Measurements from ENCODE around the gene DRD2. TPM values are rescaled to one million over a fixed set of nuclear protein-coding genes. Genes with fewer than 3 reads are reported as not detected.

The DRD2 gene
- total RNA-seq, 1 experiment from 2014 or later, result 0.44 TPM

DNA sequence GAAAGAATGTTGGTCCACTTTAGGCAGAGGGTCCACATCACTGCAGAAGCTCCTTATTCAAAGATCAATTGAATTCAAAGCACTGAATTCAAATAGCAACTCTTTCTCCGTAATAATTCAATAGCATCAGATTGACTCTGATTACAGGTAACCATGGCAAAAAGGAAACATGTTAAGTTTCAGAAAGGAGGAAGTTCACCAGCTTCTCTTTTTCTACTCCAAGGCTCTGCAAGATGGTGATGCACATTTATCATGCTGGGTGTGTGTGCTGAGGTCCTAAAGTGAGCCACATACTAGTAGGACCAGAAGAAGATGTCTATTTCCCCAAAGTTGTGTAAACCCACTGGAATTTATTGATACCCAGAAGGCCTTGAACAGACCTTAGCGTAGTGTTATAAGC lies 18.0 kb upstream of the DRD2 start:
- H3T11ph ChIP-seq (ENCODE audit: low read length), result no peak overlapping the region
- no peaks in the 10 kb centered on the region for H4K20me1 ChIP-seq (ENCODE audit: control insufficient read depth, insufficient read depth, insufficient read length)
- H2AK5ac ChIP-seq (ENCODE audit: insufficient read length, low read length), result no peak overlapping the region
- no peak overlapping the region for H2BK5ac ChIP-seq (ENCODE audit: insufficient read length, low read length)
- H4K5ac ChIP-seq (ENCODE audit: insufficient read length, low read depth, low read length), result no peak overlapping the region
- H3K79me1 ChIP-seq (ENCODE audit: insufficient read depth, low read depth, low read length, poor library complexity, severe bottlenecking), result no peaks in the 10 kb centered on the region
- H3K27ac ChIP-seq (ENCODE audit: insufficient read length, low read depth, low read length), result no peak overlapping the region
- WGBS (ENCODE audit: extremely low coverage, insufficient read length, low lambda C conversion rate), result no CpG with 5 or more reads among the region's 2 CpGs
- H2BK15ac ChIP-seq (ENCODE audit: low read depth, low read length), result no peak overlapping the region
- no peak overlapping the region for H3K27ac Mint-ChIP-seq
- no peak overlapping the region for H3K4ac ChIP-seq (ENCODE audit: low read depth, low read length)
- H4K8ac ChIP-seq (replicated peaks; ENCODE audit: insufficient read length, low read depth, low read length), result no peak overlapping the region
- H3K56ac ChIP-seq (ENCODE audit: insufficient read length, low read depth, low read length), result no peak overlapping the region
- no peak overlapping the region for H3K18ac ChIP-seq (ENCODE audit: insufficient read length, low read depth, low read length)
- no peaks in the 10 kb centered on the region for H3K9me3 Mint-ChIP-seq
- no peak overlapping the region for H3K23ac ChIP-seq (ENCODE audit: insufficient read length, low read depth, low read length)
- H3K4me1 ChIP-seq (ENCODE audit: insufficient read depth, low read length), result no peaks in the 10 kb centered on the region
- no peak overlapping the region for H2BK12ac ChIP-seq (ENCODE audit: insufficient read length, low read depth, low read length)
- no peak overlapping the region for H3K14ac ChIP-seq (ENCODE audit: insufficient read depth, low read length)
- H4K91ac ChIP-seq (ENCODE audit: insufficient read length, low read depth, low read length), result no peak overlapping the region
- no peaks in the 10 kb centered on the region for H3K27me3 ChIP-seq (ENCODE audit: insufficient read depth, low read length)
- no peaks in the 10 kb centered on the region for H3K4me1 Mint-ChIP-seq
- H3K9ac ChIP-seq (ENCODE audit: extremely low read depth, insufficient read length, low read length), result no peak overlapping the region
- H3K4me2 ChIP-seq (ENCODE audit: insufficient read depth, insufficient read length, low read length), result no peak overlapping the region
- H3K9me3 ChIP-seq (ENCODE audit: control insufficient read depth, low read depth, low read length), result no peaks in the 10 kb centered on the region
- H3K4me3 Mint-ChIP-seq, result no peak overlapping the region
- H3K79me2 ChIP-seq (ENCODE audit: insufficient read depth, low read length), result no peaks in the 10 kb centered on the region
- peaks cover 13% of the 10 kb centered on the region for H3K27me3 Mint-ChIP-seq (ENCODE audit: low read depth)
- no peak overlapping the region for H2AFZ ChIP-seq (ENCODE audit: low read length)
- TF ChIP-seq, protein P1, sequence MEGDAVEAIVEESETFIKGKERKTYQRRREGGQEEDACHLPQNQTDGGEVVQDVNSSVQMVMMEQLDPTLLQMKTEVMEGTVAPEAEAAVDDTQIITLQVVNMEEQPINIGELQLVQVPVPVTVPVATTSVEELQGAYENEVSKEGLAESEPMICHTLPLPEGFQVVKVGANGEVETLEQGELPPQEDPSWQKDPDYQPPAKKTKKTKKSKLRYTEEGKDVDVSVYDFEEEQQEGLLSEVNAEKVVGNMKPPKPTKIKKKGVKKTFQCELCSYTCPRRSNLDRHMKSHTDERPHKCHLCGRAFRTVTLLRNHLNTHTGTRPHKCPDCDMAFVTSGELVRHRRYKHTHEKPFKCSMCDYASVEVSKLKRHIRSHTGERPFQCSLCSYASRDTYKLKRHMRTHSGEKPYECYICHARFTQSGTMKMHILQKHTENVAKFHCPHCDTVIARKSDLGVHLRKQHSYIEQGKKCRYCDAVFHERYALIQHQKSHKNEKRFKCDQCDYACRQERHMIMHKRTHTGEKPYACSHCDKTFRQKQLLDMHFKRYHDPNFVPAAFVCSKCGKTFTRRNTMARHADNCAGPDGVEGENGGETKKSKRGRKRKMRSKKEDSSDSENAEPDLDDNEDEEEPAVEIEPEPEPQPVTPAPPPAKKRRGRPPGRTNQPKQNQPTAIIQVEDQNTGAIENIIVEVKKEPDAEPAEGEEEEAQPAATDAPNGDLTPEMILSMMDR (conservative IDR thresholded peaks at IDR 0.05), result no peak
- no peaks in the 10 kb centered on the region for H3K36me3 Mint-ChIP-seq (ENCODE audit: insufficient read depth in 1 of 3, low read depth in 3 of 3)
- DNase-seq, result no peak
- no peaks in the 10 kb centered on the region for H3K23me2 ChIP-seq (ENCODE audit: insufficient read length, low read depth, low read length, poor library complexity, severe bottlenecking)
- no peak overlapping the region for H2BK20ac ChIP-seq (ENCODE audit: low read depth, low read length, poor library complexity, severe bottlenecking)
- no peak overlapping the region for H2BK120ac ChIP-seq (ENCODE audit: low read depth, low read length, poor library complexity, severe bottlenecking)

Data from H9 (cell line).